Upper lobe of left lung (tissue), 6 donors: ENCODE data around the gene CDK6. TPM values are rescaled to one million over a fixed set of nuclear protein-coding genes. Genes with fewer than 3 reads are reported as not detected.
"Not testable (repeated sequence)": the region's sequence is repeated elsewhere in the genome, so short reads cannot be mapped to it uniquely, and the experiment has no call there.

Source experiments
- ATAC-seq, 2 donors: fragments of 200-7000 bp; cut with Tn5 transposase; one replicate each; pipeline ENCODE4 v1.9.1; 2022; ENCODE audit warnings: mild to moderate bottlenecking in 2 of 2, moderate library complexity in 2 of 2; ENCODE audit not compliant: low FRiP score in 2 of 2
- DNase-seq, 2 donors: peaks; one replicate each; pipeline ENCODE4 v3.0.0-alpha.2; 2019 to 2020
- H3K27ac ChIP-seq, 4 donors: fragments of 200-600 bp; sonication (generic); one replicate each; pipeline ENCODE4 v1.5.1; 2016 to 2019
- H3K27me3 ChIP-seq, 4 donors: fragments of 200-600 bp; sonication (generic); one replicate each; pipeline ENCODE4 v1.5.1; 2017 to 2019
- H3K36me3 ChIP-seq, 4 donors: fragments of 200-600 bp; sonication (generic); one replicate each; pipeline ENCODE4 v1.5.1; 2016 to 2019
- H3K4me1 ChIP-seq, 4 donors: fragments of 200-600 bp; sonication (generic); one replicate each; pipeline ENCODE4 v1.5.1; 2018 to 2019
- H3K4me3 ChIP-seq, 4 donors: fragments of 200-600 bp; sonication (generic); one replicate each; pipeline ENCODE4 v1.5.1; 2017 to 2019; ENCODE audit warnings: mild to moderate bottlenecking in 2 of 4, moderate library complexity in 1 of 4
- H3K9me3 ChIP-seq, 4 donors: fragments of 200-600 bp; sonication (generic); one replicate each; pipeline ENCODE4 v1.5.1; 2018 to 2019
- EP300 ChIP-seq, 4 donors: sonication (generic); formaldehyde crosslinking; IDR thresholded peaks; one replicate each; pipeline ENCODE4 v1.5.1; 2017; ENCODE audit warnings: antibody characterized with exemption in 4 of 4, control low read depth in 2 of 4
- POLR2A ChIP-seq, 4 donors: fragments of 450-650 bp; IDR thresholded peaks; one replicate each; pipeline ENCODE4 v1.5.1; 2016 to 2017; ENCODE audit warnings: antibody characterized with exemption in 4 of 4, mild to moderate bottlenecking in 2 of 4
- POLR2AphosphoS5 ChIP-seq, 2 donors: sonication (generic); formaldehyde crosslinking; IDR thresholded peaks; one replicate each; pipeline ENCODE4 v1.5.1; 2017; ENCODE audit warnings: antibody characterized with exemption in 2 of 2
- WGBS, 2 donors: methylation state at CpG; one replicate each; pipeline ENCODE4 v1.1.5; 2017 to 2018; 5-methylcytosine and 5-hydroxymethylcytosine counted together
- total RNA-seq, 6 donors: library from RNA; depleted of rRNA in 4 of 6; stranded (reverse); fragments of >200 nt in 4 of 6; gene quantifications; one replicate each; pipeline versions ENCODE4 v1.1.0 to v1.2.1, GENCODE V29; 2016 to 2021
- TF ChIP-seq, protein P1 (sequence below), 6 experiments: fragments of 450-650 bp in 4 of 6; fragments of 200-600 bp in 2 of 6; sonication (generic) in 2 of 6; IDR thresholded peaks; one replicate each; pipeline ENCODE4 v1.5.1; 2016 to 2019; ENCODE audit warnings: antibody characterized with exemption in 6 of 6
- donor health status: DM: no; HTN: no; CAD: no; lungs with moderate emphysema.
- donor health status: DM: no; HTN: yes; CAD: no; lungs with severe emphysema.

The CDK6 gene
- total RNA-seq, 6 donors from 2014 or later, result 15.7 to 26.9 (median 19.9) TPM

DNA sequence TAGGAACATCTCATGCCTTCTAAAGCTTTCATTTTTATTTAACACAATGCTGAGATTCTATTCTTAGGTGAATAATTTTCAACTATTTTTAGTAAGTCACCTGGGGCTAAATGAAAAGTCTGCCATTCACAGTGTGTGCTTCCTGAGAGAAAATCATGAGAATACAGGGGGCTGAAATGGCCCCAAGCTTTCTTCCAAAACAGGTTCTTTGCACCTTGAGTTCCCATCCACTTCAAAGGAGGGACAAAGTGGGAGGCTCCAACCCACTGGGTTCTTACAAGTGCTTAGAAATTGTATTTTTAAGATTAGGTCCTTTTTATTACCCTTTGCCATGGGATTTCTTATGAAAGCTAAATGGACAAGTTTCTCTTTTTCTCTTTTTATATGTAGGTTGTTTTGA is 224.6 kb downstream of the CDK6 start:
- Histone ChIP-seq H3K4me3 (no peak overlapping the region), H3K4me1 (no peaks in the 10 kb centered on the region), H3K27me3 (no peaks in the 10 kb centered on the region), H3K27ac (no peak overlapping the region), H3K9me3 (no peaks in the 10 kb centered on the region), H3K36me3 (peaks cover 0 to 30% (median 3%) of the 10 kb centered on the region in 4 donors)
- ATAC-seq (no peak), DNase-seq (no peak)
- TF ChIP-seq POLR2A (IDR thresholded peaks at IDR 0.05) (no peak), EP300 (IDR thresholded peaks at IDR 0.05) (no peak), POLR2AphosphoS5 (IDR thresholded peaks at IDR 0.05) (no peak)
- TF ChIP-seq, protein P1, sequence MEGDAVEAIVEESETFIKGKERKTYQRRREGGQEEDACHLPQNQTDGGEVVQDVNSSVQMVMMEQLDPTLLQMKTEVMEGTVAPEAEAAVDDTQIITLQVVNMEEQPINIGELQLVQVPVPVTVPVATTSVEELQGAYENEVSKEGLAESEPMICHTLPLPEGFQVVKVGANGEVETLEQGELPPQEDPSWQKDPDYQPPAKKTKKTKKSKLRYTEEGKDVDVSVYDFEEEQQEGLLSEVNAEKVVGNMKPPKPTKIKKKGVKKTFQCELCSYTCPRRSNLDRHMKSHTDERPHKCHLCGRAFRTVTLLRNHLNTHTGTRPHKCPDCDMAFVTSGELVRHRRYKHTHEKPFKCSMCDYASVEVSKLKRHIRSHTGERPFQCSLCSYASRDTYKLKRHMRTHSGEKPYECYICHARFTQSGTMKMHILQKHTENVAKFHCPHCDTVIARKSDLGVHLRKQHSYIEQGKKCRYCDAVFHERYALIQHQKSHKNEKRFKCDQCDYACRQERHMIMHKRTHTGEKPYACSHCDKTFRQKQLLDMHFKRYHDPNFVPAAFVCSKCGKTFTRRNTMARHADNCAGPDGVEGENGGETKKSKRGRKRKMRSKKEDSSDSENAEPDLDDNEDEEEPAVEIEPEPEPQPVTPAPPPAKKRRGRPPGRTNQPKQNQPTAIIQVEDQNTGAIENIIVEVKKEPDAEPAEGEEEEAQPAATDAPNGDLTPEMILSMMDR (IDR thresholded peaks at IDR 0.05), result no peak

DNA sequence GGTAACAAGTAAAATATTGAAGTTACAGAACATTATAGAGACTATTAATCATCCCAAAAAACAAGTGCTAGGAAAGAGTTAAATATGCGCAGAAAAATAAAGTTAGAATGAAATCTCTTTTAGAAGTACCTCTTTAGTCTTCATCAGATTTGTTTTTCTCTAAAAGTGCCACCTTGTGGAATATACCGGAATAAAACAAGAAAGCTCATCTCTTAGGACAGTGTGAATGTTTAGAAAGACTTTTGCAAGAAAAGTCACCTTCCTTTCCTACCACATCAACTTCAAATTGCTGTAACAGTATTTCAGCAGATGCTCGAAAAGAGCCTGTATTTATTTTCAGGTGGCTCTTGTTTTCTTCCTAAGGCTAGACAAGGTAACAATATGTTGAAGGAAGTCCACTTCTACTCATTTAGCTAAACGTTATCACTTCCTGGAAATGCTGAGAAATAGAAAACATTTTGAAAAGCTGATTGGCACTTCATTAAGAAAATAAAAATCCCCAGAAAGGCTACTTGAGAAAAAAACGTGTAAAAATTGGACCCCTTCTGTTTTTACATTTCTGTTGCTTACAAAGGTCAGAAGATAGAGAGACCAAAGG is 226.4 kb downstream of the CDK6 start:
- H3K9me3 ChIP-seq, result no peaks in the 10 kb centered on the region
- H3K27me3 ChIP-seq, result no peaks in the 10 kb centered on the region
- ATAC-seq (peak in 1 of 2 donors; percentile 44), DNase-seq (no peak)
- H3K27ac ChIP-seq, result no peak overlapping the region
- TF ChIP-seq POLR2AphosphoS5 (IDR thresholded peaks at IDR 0.05), result no peak
- TF ChIP-seq, protein P1 (IDR thresholded peaks at IDR 0.05), result peak in 5 of 6 experiments; percentile 10 to 43 (median 31)
- WGBS, 2 donors, result 37 to 39% methylated on average over 5 of the region's 5 CpGs
- H3K4me1 ChIP-seq, result no peaks in the 10 kb centered on the region
- H3K4me3 ChIP-seq, result no peak overlapping the region
- peaks cover 0 to 16% (median 3%) of the 10 kb centered on the region in 4 donors for H3K36me3 ChIP-seq

DNA sequence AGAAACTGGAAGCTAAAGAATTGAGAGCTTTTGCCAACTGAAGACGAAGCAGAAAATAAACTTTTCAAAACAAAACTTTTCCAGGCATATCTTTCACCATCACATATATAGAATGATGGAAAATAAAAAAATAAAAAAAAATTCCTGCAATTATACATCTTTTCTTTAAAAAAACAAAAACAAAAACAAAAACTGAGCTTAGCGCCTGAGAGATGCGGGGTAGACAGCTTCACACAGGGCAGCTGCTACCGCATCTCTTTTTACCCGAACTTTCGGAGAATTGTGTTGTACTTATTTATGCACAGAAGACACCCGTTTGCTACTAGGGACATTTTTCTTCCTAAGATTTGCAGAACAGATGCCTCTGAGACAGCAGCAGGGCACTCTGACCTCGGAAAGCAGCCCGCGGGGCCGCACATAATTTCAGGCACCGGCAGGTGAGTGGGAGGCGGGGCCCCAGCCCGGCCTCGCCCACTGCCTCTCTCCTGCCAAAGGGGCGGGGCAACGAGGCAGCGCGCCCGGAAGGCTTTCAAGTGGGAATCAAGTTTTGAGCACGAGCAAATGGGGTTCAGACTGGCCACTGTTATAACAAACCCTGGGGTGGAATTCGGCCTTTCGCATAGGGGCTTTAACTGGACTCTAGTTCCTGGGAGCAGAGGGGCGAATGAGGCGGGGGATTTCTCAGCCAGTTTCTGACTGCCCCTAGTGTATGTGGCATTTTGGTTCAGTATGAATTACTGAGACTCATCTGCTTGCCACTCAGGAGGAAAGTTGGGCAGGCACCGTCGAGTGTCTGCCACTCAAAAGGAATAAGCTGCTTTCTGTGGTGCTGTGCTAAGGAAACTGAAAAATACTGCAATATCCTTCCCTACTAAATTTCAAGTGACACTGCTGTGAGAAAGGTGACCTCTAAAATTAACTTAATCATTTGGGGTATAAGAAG is 227.7 kb downstream of the CDK6 start:
- peak overlapping the region in 3 of 4 donors; percentile 28 to 40 (median 28) for H3K4me3 ChIP-seq

DNA sequence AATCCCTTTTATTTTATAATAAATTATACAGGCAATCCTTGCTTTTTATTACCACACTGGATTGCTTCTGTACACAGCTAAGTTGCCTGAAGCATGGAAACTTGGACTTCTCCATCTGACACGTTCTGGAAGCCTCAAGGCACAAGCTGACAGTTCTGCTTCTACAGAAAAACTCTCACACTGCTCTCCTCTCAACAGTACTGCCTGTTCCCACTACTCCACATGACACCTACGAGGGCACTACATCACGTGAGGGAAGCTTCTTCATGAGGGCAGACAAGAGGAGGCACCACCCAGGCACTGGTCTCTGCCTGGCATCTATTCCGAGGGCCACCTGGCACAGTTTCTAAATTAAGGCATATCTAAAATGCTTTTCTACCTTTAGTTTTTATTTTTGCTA is 229.4 kb downstream of the CDK6 start:
- Histone ChIP-seq H3K4me3 (no peak overlapping the region), H3K27me3 (no peaks in the 10 kb centered on the region), H3K36me3 (no peaks in the 10 kb centered on the region), H3K4me1 (no peaks in the 10 kb centered on the region), H3K9me3 (no peaks in the 10 kb centered on the region), H3K27ac (no peak overlapping the region)
- 76 to 92% methylated on average over 4 of the region's 4 CpGs for WGBS, 2 donors
- no peak for DNase-seq
- TF ChIP-seq EP300 (IDR thresholded peaks at IDR 0.05), result no peak
- no peak for TF ChIP-seq POLR2A (IDR thresholded peaks at IDR 0.05)
- TF ChIP-seq, protein P1 (IDR thresholded peaks at IDR 0.05), result no peak
- no peak for TF ChIP-seq POLR2AphosphoS5 (IDR thresholded peaks at IDR 0.05)
- ATAC-seq, result no peak

More for the DNA sequence above, 227.7 kb downstream of the CDK6 start:
- no peaks in the 10 kb centered on the region for H3K4me1 ChIP-seq
- DNase-seq (peak; percentile 79 to 92), ATAC-seq (peak; percentile 62 to 82)
- no peak overlapping the region for H3K27ac ChIP-seq
- H3K9me3 ChIP-seq, result no peaks in the 10 kb centered on the region
- TF ChIP-seq EP300 (IDR thresholded peaks at IDR 0.05) (no peak), POLR2A (IDR thresholded peaks at IDR 0.05) (no peak), POLR2AphosphoS5 (IDR thresholded peaks at IDR 0.05) (no peak)
- TF ChIP-seq, protein P1 (IDR thresholded peaks at IDR 0.05), result no peak
- WGBS, 2 donors, result 66 to 73% methylated on average over 27 of the region's 27 CpGs
- H3K36me3 ChIP-seq, result peaks cover 0 to 2% (median 0%) of the 10 kb centered on the region in 4 donors
- no peaks in the 10 kb centered on the region for H3K27me3 ChIP-seq

DNA sequence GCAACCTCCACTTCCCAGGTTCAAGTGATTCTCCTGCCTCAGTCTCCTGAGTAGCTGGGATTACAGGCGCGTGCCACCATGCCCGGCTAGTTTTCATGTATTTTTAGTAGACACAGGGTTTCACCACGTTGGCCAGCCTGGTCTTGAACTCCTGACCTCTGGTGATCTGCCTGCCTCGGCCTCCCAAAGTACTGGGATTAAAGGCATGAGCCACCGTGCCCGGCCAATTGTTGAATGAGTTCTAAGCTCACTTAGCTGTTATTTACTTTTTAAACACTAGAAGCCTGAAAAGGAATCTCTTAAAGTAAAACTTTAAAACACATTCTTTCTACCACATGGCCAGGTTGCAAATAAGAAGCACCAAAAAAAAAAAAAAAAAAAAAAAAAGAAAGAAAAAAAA is 231.9 kb downstream of the CDK6 start:
- not testable (repeated sequence) for H3K9me3 ChIP-seq, H3K27me3 ChIP-seq, H3K27ac ChIP-seq, H3K4me3 ChIP-seq, H3K4me1 ChIP-seq, ATAC-seq, H3K36me3 ChIP-seq
- peak in 1 of 2 donors; percentile 33 for DNase-seq
- WGBS, 2 donors, result 66 to 71% methylated on average over 7 of the region's 7 CpGs
